SU-DHL-6 (cell line): ENCODE results near the gene CDNF.

Experiments
- EZH2phosphoT487 ChIP-seq: fragments of 200-600 bp; sonication (generic), shearing (Covaris generic); conservative IDR thresholded peaks from 2 replicates; pipeline ENCODE4 v1.6.1; 2018; ENCODE audit warnings: mild to moderate bottlenecking, antibody characterized with exemption, low read length, moderate library complexity, mixed read lengths
- TF ChIP-seq, protein P1 (sequence below): fragments of 200-600 bp; sonication (generic); IDR thresholded peaks from one replicate; pipeline ENCODE4 v1.5.1; 2017; ENCODE audit warnings: antibody characterized with exemption, mild to moderate bottlenecking, low read length, moderate library complexity; ENCODE audit not compliant: insufficient read depth, poor library complexity, severe bottlenecking

DNA sequence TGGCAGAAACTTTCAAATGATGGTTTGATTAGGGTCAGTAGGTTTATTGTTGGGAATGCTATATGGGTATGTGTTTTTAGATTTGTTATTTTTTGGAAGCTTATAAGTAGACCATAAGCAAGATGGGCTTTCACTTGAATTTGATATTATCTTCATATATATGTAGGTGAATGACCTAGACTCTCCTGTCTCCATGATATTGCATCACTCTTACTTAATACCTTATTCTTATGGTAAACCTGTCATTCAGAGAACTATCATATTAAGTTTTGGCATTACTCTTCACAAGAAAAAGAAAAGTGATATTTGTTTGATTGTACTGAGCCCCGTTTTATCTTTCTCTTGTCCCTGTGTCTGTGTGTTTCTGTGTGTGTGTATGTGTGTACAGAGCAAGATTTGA, 17.6 kb upstream of the CDNF start:
- TF ChIP-seq, protein P1, sequence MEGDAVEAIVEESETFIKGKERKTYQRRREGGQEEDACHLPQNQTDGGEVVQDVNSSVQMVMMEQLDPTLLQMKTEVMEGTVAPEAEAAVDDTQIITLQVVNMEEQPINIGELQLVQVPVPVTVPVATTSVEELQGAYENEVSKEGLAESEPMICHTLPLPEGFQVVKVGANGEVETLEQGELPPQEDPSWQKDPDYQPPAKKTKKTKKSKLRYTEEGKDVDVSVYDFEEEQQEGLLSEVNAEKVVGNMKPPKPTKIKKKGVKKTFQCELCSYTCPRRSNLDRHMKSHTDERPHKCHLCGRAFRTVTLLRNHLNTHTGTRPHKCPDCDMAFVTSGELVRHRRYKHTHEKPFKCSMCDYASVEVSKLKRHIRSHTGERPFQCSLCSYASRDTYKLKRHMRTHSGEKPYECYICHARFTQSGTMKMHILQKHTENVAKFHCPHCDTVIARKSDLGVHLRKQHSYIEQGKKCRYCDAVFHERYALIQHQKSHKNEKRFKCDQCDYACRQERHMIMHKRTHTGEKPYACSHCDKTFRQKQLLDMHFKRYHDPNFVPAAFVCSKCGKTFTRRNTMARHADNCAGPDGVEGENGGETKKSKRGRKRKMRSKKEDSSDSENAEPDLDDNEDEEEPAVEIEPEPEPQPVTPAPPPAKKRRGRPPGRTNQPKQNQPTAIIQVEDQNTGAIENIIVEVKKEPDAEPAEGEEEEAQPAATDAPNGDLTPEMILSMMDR, result no peak
- no peak for TF ChIP-seq EZH2phosphoT487
